GM11168 (cell line): ENCODE measurements around the gene FARP1.

Source experiments
- in situ Hi-C: fragments of 300-500 bp; cut with MboI; formaldehyde crosslinking; loops from one replicate; pipeline ENCODE4 v1.12.0; 2022; ENCODE audit warnings: low sequenced_read_pairs; ENCODE audit not compliant: unreplicated experiment

Gene FARP1

DNA sequence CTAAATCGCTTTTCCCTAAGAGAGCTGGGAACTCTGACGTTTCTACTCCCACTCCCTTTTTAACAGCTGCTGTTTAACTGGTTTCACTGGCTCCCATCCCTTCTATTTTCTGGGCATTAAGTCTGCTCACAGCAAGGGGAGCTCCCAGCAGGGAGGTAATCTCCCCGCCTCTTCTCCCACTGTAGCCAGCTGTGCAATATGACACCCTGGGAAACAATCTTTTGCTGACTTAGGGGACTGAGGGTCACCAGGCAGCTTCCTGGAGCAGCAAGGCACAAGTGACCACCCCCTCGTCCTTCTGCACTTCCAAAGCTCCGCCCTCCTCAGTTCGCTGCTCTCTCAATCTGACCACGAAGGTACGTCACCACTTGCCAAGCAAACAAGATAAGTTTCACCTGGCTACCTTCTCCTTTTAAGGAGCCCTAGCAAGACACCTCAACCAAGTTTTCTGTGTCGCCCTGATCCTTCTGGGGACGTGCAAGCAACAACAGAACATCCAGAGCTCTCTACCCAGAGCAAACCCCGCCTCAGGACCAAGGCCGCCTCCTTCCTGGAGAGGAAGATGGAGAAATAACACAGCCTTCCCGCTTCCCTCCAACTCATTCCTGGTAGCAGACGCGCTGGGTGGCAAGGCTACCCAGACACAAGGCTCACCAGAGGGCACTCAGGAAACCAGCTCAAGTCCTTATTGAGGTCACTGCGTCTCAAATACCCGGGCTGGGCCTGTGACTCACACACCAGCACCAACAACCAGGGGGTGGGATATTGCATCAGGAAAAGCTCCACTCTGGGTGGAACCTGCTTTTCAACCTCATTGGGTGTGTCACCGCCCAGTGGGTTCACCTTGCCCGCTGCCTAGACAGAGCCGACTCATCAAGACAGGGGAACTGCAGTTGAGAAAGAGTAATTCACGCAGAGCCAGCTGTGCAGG is 341.7 kb downstream of the FARP1 start:
- in situ Hi-C loops = no loop called here

- in situ Hi-C loops = no loop called here
Measured at GRCh38 chr13:98485561-98485960, 342.7 kb downstream of the FARP1 start.

GRCh38 chr13:98486412-98486811 is 343.5 kb downstream of the FARP1 start:
- in situ Hi-C loops = no loop called here

GRCh38 chr13:98487016-98487415 is 344.1 kb downstream of the FARP1 start:
- in situ Hi-C loops = no loop called here

GRCh38 chr13:98487522-98487921 is 344.6 kb downstream of the FARP1 start:
- in situ Hi-C loops = no loop called here

- in situ Hi-C loops = no loop called here
Measured at GRCh38 chr13:98488736-98489135, 345.8 kb downstream of the FARP1 start.

DNA sequence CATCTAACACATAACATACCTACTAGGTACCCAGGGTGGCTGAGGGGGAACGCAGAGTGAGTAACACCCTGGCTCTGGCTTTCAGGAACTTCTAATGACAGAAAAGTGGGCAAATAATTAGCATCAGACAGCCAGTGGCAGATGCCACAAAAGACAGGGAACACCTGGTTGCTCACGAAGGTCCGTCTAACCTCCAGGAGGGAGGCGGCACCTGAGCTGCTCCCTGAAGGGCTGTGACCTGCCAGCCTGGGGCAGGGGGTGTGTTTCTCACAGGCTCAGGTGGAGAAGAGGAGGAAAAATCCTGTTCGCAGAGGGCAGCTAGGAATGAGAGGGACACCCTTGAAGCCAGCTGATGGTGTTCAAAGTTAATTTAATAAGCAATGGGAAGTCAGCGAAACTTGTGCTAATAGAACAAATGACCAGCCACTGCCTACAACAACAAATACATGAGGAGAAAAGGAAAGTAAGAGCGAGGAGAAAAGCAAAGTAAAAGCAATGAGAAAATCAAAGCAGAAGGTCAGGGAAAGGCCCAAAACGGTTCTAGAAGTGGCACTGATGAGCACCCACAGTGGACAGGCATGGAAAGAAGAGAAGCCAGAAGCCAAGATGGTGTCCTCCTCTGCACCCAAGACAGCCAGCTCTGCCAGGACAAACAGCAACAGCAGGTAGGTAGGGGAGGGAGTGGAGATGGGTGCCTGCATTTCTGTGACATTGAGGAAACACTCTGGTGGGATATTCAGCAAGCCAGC is 346.7 kb downstream of the FARP1 start:
- in situ Hi-C loops = no loop called here

DNA sequence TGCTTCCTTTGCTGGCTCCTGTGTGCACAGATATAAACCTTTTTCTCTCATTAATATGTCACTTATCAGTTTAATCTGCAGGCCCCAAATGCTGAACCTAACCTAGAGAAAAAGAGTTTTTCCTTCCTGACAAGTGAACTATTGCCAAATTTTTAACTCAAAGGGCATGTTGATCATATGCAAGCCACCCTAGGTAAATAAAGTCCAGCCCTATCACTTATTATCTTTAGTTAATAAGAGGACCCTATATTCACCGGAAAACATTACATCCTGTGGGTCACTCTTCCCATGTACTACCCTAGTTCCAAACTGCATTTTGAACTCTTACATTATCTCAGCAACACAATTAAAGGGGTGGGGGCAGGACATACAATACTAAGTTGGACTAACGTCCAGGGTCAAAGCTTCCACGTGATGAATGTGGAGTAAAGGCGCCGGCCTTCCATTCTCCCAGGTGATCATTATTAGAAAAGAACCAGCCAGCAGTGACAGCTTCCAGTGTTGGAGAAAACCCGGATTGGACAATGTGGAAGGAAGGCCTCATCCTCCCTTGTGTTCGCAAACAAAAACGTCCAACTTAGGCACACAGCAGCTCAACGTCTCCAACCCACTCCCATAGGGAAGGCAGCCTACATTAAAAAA is 347.4 kb downstream of the FARP1 start:
- in situ Hi-C loops = no loop called here

DNA sequence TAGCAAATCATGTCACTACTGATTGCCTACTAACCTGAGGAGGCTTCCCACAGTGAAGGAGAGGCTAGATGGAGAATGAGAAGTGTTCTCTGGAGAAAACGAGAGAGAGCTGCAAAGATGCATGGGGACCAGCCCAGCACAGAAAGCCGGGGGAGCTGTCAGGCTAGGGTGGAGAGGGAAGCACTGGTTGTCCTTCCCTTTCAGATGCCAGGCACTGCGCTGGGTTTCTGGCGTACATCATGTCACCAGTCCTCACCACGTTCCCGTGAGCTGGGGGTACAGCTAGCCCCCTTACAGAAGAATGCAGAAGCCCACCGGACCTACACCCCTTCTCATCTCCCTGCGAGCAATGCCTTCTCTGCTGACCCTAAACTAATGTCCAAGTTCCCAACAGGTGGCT is 348.0 kb downstream of the FARP1 start:
- in situ Hi-C loops = no loop called here

- in situ Hi-C loops = no loop called here
Measured at GRCh38 chr13:98492335-98493041, 349.6 kb downstream of the FARP1 start.

DNA sequence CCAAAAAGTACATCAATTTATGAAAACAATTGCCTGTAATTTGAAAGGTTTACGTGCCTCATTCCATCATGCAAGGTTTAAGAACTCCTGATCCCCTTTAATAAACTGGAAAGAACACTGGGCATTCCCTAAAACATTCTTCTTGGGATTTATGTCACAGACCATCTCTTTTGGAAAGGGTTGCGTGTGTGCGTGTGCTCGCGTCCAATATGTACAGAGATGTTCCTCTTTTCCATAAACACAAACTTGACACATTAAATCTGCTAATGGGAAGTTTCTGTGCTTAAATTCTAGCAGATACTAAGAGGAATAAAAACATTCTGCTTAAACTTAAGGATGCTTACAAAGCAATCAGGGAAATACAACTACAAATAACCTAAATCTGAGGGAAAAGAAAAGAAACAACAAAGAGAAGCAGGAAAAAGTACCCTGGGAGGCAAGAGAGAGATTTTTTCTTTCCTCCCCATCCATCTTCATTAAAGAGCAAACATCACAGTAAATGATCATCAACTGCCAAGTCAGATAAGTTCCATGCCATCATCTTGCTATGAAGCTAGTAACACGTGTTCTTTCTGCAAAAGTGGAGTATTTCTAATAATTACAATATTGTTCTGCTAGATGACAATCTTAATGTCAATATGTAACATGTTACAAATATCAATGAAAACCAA is 350.3 kb downstream of the FARP1 start:
- in situ Hi-C loops = no loop called here

DNA sequence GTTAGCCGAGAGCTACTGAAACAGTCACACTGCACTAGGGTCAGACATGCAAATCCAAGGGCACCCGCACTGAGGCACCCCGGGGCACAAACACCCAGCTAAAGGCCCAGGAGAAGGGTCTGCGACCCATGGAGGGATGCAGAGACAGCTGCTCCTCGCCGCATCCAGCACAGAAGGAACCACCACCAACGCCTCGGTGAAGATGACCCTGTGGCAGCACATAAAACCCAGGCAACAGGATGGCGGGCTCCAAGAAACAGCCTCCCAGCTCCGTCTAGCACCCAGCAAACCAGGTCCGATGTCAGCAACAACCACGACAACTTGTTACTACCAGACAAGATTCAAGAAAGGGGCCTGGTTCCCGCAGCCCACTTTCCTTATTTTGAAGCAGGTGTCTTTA is 351.9 kb downstream of the FARP1 start:
- in situ Hi-C loops = no loop called here

DNA sequence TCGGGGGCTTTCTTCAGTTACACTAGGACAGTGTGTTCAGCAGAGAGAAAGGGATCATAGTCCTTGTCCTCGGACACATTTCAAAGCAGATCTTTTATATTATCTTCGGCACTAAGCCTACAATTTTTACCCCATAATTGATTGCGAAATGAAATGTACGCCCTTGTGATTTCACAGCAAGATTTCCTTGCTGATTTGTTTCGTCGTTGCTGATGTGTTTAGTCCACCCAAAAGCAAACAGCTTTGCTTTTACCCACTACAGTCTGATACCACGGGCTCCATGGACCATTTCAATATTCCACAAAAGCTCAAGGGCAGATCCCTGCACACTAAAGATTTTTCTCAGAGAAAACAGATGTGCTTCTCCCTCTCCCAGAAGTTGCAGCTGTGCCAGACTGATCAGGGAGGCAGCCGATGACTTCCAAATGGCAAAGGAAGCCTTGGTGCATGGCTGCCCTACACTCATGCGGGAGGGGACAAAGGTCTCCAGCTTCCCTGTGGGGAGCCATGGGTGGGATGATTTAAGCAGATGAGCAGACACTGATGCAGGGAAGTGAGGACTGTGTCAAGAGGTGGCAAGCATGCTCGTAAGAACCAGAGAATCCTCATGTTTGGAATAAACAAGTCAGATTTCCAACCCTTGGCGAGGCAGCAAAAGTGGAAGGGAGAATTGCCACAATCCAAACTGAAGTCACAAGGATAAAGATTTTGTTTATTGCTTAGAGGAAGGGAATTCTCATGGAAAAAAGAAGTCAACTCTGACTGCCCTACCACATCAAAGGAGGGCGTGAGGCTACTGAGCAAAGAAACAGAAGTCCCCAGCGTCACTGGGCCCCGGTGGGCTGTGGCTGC is 353.0 kb downstream of the FARP1 start:
- in situ Hi-C loops = no loop called here

DNA sequence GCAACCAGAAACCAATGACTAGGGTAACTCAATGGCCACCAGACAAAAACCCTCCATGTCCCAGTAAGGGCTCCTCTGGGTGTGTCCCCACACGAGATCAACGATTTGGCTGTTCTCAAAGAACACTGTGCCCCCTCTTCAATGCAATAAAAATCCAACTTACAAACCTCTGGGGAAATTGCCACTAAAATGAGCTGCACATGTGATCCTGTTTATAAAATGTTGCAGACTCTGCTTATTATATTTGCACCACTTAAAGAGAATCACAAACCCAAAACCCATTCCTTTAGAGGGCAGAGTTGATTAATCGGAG is 353.5 kb downstream of the FARP1 start:
- in situ Hi-C loops = no loop called here

DNA sequence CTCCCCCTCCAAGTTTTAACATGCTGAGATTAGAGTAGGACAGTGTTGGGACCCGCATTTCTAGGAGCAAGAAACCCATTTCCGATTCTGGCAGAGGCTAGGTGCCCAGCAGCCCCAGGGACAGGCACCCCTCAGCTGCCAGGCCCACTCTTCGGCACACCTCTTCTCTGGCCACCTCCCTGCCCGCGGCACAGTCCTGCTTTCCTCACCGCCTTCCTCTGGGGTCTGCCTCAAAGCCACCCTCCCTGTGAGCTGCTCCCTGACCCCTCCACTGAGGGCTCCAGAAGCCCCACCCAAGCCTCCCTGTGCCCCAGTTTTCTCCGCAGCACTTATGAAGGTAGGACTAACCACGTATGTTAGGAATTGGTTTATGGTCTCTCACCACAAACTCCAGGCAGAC is 354.1 kb downstream of the FARP1 start:
- in situ Hi-C loops = no loop called here

DNA sequence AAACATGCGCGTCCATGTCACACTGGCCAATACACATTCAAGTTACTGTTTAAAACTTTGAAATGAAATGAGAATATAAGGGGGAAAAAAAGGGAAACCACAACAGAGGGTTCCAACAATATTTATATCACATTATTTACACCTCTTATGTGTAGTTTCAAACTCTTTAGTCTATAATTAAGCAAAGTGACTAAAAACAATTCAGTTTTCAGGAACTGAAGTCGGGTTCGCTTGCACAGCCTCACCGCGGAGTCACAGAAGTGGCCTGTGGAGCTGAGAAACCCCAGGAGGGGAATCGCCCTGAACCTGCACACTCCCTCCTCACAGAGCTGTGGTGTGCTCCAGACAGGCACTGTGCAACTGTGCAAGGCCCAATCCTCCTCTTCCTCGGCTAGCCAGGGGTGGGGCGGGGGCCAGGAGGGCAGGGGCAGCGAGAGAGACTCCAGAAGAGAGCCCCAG is 358.1 kb downstream of the FARP1 start:
- in situ Hi-C loops = no loop called here

- in situ Hi-C loops = no loop called here
Measured at GRCh38 chr13:98503175-98504028, 360.5 kb downstream of the FARP1 start.

DNA sequence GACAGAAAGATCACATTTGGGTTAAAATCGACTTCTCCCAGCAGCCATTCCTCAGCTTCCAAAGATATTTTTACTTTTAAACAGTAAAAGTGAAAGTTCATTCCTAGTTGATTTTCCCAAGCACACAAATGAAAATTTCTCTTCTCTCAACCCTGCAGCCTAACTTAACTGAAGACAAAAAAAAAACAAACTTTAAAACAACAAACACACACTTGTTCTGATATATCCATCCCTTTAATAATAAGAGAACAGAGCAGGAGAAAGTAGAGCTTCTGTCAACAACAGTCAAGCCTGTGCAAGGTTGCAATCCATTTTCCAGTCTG is 361.1 kb downstream of the FARP1 start:
- in situ Hi-C loops = no loop called here
